SK-MEL-5 (cell line): Measurements from ENCODE around the gene PWP2. TPM values are rescaled to one million over a fixed set of nuclear protein-coding genes. Genes with fewer than 3 reads are reported as not detected.
"Not testable (repeated sequence)": the region's sequence is repeated elsewhere in the genome, so short reads cannot be mapped to it uniquely, and the experiment has no call there.

Experiments used
- DNase-seq: peaks from one replicate; pipeline ENCODE4 v3.0.0-alpha.2; 2016; ENCODE audit warnings: low read depth, low spot score
- in situ Hi-C: cut with HindIII; loops from 2 replicates; pipeline ENCODE4 v1.10.0; 2016; ENCODE audit warnings: low sequenced_read_pairs, high pct_unique_total_duplicates, low pct_unique_long_range_greater_than_20kb
- total RNA-seq: library from RNA; depleted of rRNA; stranded (reverse); fragments of >200 nt; shearing (Covaris generic); gene quantifications from 2 replicates; pipeline ENCODE4 v1.2.3, GENCODE V29; 2014; rRNA removed

PWP2 gene
- total RNA-seq, 1 experiment from 2014 or later, result 34.0 TPM

GRCh38 chr21:44175189-44175588 lies 68.0 kb downstream of the PWP2 start:
- in situ Hi-C loops, DNase-seq: not testable (repeated sequence)

DNA sequence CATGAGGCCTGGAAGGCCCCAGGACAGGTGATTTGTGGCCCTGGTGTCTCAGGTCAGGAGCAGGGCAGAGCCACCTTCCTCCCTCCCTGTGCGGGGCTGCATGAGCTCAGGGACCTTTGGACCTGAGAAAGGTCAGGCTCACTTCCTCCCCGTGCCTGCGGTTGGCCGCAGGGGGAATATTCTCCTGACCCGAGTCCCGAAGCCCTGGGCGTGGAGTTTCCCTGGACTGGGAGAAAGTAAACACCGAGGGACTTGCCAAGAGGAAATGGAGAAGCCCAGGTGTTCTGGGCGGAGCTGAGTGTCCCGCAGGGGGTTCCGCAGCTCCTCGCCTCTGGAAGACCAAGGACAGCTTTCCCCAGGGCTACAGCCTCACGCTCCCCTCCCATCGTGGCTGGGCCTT lies 68.9 kb downstream of the PWP2 start:
- DNase-seq, in situ Hi-C loops: not testable (repeated sequence)

Other genes starting within 250 kb of the PWP2 start
- 22.0 and 22.5 TPM in 2 replicates for gene AGPAT3, start 242.2 kb upstream of the PWP2 start, total RNA-seq
- 19.9 and 24.3 TPM in 2 replicates for gene TRAPPC10, start 95.1 kb upstream of the PWP2 start, total RNA-seq
- 30.8 and 39.1 TPM in 2 replicates for gene GATD3, start 26.3 kb downstream of the PWP2 start, total RNA-seq
- 0.05 and 0.29 TPM in 2 replicates for gene ICOSLG, start 133.5 kb downstream of the PWP2 start, total RNA-seq
- gene DNMT3L, start 154.5 kb downstream of the PWP2 start, total RNA-seq, result not detected in 2 replicates
- gene AIRE, start 178.5 kb downstream of the PWP2 start, total RNA-seq, result not detected in 2 replicates
- 81.4 and 82.0 TPM in 2 replicates for gene PFKL, start 192.7 kb downstream of the PWP2 start, total RNA-seq
- gene CFAP410, start 232.0 kb downstream of the PWP2 start, total RNA-seq, result 5.0 and 11.0 TPM in 2 replicates
- gene TRPM2, start 246.2 kb downstream of the PWP2 start, total RNA-seq, result 0.21 and 0.37 TPM in 2 replicates